Ramos (cell line): ENCODE results near the gene CORO2B.
"Not testable (repeated sequence)": the region's sequence is repeated elsewhere in the genome, so short reads cannot be mapped to it uniquely, and the experiment has no call there.

Experiments used
- in situ Hi-C: fragments of 300-500 bp; cut with MboI; formaldehyde crosslinking; loops from one replicate; pipeline ENCODE4 v1.14.3; 2022; ENCODE audit warnings: low sequenced_read_pairs; ENCODE audit not compliant: unreplicated experiment

Gene CORO2B

DNA sequence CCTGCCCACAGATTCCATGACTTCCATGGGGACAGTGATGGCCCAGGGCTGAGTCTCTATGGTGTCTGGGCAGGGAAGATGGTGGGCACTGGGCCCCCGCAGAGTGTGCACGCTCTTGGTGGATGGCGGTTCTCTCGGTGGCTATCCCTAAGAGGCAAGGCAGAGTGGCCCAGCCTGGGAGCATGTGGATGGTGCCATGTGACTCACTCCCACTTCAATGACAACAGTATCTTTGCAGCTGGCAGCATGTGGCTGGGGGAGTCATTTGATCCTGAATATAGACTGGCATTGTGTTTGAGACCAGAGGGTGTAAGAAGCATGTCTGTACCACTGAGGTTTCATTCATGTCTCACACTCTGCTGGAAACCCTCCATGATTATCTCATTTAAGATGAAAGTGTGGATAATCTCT lies 101.2 kb downstream of the CORO2B start:
- in situ Hi-C loops: loop anchor here (10.0 kb wide), 1 partner anchor 195 kb away; no protein-coding TSS in a partner anchor

DNA sequence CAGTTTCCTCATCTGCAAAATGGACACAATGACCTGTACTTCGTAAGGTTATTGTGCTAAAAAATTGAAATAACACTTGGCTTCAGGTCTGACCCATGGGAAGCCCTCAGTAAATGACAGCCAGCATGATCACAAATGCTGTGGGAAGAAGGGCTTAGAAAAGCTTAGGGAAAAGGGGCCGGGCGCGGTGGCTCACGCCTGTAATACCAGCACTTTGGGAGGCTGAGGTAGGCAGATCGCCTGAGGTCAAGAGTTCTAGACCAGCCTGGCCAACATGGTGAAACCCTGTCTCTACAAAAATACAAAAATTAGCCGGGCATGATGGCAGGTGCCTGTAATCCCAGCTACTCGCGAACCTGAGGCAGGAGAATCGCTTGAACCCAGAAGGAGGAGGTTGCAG lies 102.0 kb downstream of the CORO2B start:
- in situ Hi-C loops: not testable (repeated sequence)

DNA sequence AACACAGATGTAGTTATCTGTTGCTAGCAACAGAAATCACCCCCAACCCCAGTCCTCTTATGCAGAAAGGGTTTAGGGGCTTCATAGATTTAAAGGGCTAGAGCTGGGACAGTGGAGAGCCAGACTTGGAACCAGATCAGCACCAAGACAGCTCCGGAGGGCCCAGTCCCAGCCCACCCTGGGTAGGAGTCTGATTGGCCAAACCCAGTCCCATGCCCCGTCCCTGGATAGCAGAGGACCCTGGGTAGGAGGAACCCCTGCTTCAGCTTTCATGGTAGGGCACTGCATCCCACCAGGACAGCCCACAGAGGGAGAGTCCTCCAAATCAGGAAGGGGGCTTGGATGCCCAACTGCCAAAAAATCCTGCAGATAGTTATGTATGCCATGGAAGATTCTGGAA lies 103.0 kb downstream of the CORO2B start:
- in situ Hi-C loops: no loop called here

DNA sequence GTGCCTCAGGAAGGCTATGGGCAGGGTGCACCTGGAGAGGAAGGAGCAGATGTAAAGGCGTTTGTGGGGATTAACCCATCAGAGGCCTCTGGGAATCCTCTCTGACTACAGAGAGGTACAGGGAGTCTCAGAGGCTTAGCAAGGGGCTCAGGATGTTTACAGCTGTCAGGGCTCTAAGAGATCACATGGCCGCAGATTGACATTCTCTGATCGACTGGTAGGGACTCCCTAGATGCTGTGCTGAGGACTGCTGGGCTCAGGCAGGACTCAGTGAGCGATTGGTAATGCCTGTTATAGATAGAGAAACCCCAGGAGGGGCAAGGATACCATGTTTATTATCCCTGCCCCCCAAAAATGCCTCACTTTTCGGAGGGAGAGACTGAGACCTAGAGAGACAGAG lies 103.5 kb downstream of the CORO2B start:
- in situ Hi-C loops: no loop called here

DNA sequence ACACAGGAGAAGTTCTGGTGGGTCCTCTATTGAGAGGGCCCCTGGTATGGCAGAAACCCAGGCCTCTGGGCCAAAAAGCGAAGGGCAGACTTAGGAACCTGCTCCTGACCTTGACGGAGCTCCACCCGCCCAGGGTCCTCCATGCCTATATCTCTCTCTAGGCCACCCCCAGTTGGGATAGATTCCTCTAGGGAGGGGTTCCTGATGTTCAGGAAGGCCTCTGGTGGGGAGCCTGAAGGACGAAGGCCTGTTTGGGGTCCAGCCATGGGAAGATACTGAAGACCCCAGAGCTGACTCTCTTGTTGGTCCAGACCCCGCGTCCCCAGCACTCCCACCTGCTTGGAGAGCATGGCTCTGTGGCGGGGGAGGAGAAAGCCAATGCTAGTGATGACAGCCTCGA lies 104.2 kb downstream of the CORO2B start:
- in situ Hi-C loops: no loop called here

DNA sequence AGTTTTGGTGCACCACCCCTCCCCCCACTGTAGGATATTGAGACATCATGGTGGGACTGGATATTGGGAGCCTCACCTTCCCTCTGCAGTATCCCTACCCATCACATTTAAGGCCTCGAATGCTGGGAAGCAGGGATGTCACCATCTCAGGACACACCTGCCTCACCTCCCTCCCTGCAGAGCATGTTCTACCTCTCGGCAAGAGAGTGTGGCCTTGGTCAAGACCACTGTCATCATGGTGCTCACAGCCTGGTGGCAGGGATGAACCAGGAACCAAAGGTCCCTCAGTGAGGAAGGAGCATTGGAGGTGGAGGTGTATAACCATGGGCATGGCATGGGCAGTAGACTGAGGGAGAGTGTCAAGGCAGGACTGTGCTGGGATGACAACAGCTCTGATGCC lies 104.8 kb downstream of the CORO2B start:
- in situ Hi-C loops: no loop called here

DNA sequence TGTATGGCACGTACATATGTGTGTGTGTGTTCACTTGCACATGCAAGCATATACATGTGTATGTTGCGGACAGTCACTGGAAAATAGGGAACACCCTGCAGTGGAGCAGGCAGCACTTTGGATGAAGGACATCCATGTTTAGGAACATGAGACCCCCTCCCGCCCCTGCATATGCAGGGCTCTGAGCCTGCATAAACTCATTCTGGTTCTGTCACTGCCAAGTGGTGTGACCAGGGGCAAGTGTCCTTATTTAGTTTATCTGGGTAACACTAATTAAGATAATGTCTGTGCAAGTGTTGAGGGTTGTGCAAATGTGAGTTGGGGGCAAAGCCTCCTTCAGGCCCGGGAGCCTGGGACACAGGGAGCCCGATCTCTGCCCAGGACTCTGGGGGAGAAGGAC lies 105.7 kb downstream of the CORO2B start:
- in situ Hi-C loops: no loop called here

DNA sequence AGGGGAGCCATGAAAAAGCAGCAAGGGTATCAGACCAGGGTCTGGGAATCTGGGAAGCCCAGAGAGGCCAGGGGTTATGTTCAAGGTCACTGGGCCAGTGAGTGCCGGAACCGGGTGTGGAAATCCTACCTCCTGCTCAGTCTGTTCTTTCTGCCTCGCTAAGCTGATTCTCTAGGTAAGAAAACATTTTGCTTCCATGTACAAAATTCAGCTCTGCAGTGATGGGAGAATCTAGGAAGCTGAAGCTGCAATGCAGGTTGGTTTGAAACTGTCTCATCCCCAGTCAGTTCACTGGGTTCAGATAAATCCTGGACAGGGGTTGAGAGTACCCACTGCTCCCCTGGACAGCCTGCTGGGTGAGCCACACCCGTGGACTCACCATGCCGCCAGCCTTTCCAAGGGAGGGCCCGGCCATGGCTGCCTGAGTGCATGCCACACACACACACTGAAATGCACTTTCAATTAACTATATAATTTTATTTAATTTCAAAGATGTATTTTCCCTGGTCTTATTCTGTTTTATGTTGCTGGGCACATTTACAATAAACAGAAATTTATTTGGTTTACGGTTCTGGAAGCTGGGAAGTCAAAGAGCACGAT lies 108.4 kb downstream of the CORO2B start:
- in situ Hi-C loops: no loop called here

DNA sequence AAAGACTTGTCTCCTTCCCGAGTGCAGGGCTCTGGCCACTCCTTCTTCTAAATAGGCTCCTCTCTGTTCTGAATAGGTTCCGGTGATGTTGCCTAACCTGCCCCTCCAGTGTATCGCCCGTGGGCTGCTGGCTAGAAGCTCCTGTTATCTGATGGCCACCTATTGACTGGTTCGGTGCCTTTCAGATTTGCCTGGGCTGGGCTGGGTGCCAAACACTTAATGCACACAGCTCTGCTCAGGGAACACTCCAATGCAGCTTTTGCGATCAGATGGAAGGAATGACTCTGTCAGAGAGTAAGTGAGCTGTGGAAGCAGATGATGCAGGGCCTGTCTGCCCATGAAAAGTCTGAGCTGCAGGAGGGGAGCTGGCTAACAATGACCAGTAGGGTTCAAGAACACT lies 112.9 kb downstream of the CORO2B start:
- in situ Hi-C loops: no loop called here

DNA sequence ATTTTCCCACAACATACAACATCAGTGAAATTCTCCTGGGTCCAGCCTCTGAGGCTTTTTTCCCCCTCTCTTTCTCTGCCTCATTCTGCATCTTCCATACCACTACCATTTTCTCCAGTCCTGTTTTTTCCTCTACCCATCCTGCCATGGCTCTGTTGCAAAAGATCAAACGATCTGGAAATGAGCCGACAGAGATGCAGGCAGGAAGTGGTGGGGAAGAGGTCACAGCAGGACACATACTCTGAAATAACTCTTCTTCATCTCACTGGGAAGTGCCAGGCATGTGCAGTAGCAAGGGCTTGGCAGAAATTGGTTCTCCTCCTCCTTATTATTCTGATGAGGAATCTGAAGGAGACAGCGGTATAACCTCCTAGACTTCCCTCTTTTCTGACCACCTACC lies 114.3 kb downstream of the CORO2B start:
- in situ Hi-C loops: no loop called here

DNA sequence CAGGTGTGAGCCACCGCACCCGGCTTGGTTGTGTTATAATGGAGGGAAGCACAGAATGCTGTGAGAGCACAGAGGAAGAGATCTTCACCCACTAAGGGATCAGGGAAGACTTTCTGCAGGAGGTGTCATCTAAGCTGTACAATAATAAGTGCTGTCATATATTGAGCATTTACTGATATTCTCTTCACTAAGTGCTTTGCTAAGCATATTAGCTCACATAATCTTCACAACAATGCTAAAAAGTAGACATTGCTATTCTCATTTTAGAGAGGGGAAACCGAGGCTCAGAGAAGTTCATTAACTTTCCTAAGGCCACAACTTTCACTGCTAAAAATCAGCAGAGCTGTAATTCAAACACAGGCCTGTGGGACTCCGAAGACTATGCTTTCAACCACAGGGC lies 115.3 kb downstream of the CORO2B start:
- in situ Hi-C loops: no loop called here

DNA sequence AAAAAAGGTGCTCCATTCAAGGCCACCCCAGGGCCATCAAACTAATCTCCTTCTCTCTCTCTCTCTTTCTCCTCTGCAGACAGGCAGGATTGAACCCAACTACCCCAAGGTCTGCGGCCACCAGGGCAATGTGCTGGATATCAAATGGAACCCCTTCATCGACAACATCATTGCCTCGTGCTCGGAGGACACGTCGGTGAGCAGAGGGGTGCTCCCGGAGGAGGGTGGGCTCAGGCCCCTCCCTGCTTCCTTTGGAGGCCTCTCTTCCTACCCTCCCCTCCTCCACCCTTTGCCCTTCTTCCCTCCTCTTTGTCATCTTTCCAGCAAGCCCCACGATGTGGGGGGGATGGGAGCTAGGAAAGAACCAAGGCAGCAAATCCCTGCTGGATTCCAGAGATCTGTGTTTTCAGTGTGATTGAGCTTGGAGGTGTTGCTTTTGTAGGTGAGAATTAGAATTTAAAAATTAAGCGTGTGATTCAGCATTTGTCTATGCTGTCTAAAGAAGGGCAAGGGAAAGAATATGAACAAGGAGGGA lies 116.3 kb downstream of the CORO2B start:
- in situ Hi-C loops: no loop called here

DNA sequence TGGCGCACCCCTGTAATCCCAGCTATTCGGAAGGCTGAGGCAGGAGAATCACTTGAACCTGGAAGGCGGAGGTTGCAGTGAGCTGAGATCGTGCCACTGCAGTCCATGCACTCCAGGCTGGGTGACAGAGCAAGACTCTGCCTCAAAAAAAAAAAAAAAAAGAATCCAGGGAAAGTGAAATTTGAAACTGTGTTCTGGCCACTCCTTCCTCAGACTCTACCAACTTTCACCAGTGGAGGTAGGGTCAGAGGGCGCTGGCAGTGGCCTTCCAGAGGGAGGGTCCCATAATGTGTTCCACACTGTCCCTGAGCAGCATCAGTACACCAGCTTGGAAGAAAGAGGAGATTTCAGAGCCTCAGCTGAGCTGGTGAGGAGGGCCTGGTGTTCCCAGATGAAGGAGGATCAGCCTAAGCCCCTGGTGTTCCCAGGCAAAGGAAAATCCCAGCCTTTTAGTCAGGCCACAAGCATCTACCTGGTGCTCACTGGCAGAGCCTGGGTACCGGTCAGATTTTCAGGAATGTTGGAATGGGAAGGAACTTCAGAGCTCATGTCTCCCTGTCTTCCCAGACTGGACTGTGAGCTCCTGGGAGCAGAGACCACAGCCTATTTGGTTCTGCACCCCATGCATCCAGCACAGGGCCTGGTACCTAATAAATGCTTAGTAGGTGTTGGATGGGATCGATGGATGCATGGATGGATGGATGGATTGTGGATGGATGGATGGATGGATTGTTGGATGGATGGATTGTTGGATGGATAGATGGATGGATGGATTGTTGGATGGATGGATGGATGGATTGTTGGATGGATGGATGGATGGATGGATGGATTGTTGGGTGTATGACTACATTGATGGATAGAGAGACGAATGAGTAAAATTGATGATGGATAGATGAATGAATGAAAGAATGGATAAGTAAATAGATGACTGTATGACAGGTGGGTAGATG lies 117.9 kb downstream of the CORO2B start:
- in situ Hi-C loops: no loop called here

DNA sequence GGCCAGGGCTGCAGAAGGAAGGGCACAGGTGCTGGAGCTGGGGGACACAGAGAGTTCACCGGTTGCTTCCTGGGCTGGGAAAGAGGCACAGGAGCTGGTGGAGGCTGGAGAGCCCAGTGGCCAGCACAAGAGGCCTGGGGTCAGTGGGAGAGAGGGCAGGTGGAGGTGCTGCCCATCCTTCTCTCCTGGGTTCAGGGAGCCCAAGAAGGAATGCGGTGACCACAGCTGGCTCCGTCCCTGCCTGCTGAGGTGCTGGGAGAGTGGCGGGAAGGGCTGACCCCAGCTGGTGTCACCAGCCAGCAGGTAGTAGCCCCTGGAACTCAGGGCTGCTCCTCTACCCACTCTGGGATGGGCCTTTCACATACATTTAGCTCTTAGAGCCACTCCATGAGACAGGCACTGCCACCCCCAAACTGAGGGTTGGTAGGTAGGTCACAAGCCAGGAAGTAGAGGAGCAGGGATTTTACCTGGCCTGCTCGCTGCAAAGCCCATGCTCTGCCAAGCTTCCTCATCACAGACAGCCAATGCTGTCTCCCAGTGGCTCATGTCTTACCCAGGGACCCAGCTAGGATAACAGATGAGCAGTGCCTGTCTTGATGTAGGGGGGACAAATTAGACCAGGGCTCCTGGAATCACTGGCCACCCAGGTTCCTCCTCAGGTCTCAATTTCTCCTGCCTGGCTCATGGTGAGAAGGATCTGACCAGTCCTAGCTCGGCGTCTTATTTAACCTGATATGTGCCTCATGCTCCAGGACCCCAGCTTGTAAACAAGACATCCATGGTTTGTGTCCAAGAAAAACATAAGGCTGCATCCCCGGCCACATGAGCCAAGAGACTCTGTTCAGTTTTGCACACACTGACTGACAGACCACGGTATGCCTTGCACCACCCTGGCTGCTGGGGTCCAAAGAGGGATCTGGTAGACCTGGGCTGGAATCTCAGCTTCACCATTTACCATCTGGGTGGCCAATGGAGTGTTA lies 119.2 kb downstream of the CORO2B start:
- in situ Hi-C loops: no loop called here

DNA sequence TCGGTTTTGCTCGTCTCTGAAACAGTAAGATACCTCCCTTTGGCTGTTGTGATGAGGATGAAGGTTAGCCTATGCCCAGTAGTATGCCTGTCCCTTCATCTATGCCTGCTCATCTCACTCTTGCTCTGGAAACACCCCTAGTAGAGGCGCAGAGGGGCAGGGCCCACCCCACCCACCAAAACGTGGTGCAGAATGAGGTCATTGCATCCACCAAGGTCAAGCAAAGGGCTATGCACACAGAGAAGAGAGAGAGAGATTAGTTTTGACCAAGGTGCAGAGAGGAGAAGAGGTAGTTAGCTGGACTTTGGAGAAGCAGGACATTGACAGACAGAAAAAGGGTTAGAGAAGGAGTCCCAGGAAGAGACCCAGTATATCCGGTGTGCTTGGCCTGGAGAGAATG lies 119.9 kb downstream of the CORO2B start:
- in situ Hi-C loops: no loop called here

DNA sequence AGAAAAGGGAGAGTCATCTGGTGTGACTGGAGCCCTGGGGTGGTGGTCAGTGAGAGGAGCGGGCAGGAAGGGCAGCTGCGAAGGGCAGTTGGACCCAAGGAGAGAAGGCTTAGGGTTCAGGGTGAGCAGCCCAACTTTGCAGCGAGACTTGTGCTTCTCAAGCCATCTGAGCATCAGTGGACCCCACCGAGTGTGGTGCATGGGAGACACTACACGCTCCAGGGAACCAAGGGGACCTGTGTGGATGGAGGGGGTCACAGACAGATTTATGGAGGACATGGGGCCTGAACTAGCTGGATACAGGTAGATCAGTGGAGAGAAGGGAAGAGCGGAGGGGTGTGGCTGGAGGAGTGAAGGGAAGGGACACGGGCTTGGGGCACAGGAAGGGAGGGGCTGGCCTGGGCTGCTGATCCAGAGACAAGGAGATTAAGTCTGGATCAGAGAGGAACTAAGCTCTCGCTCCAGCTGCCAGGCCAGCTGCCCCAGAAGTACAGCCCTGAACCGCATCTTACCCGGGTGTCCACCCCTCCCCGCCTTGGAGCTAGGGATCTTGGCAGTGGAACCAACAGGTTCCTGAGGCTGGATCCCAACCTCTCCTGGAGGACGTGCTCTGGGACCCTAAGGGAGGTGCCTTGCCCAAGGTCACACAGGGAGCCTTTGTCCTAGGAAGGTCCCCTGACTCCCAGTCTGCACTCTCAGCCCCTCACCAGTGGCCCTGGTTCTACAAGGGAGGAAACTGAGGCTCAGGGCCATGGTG lies 120.5 kb downstream of the CORO2B start:
- in situ Hi-C loops: no loop called here

DNA sequence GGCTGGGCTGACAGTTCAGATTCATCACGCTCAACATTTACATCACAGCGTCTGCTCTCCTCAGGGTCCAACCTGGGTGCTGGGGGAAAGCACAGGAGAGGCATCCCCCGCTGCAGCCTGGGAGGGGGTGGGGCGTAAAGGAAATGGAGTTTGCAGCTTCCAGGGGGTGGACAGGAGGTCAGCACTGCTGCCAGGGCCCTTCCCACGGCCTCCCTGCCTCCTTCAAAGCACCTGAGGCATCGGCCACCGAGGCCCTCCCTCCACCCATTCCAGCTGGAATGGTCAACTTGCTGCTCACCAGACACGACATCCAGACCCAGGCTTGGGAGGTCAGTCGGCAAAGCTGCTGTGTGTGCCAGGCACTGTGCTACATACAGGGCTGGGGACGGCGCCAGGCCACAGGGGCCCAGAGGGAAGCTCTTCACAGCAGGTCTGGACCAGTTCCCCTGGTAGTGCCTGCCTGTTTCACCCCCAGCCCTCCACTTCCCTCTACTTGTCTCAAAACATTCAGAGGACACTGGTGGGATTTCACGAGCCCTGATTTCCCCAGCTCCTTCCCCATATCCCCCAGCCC lies 121.2 kb downstream of the CORO2B start:
- in situ Hi-C loops: no loop called here

DNA sequence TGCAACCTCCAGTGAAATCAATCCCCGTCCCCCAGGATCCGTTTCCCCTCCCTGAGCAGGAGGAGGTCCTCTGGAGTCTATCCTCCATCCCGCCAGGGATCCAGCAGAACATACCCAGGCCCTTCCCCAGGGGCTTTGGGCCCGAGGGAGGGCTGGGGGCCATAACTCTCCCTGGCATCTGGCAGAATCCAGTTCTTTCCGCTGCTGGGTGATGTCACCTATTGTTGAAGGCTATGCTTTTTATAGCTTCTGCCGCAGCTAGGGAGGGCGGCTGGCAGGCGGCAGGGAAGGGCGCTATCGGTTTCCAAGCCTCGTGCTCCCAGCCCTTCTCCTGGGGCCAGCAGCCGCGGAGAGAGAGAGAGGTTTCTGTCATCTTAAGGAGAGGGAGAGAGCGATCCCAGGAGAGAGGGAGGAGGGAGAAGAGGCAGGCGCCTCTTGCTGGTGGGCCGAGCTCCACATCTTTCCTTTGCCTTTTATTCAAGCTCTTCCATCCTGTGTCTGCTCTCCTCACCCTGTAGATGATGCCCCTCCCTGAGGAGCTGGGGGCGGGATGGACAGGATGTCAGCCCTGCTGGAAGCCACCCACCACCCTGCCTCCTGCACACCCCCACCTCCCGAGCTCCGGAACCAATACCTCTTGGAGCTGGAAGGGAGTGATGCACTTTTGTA lies 121.8 kb downstream of the CORO2B start:
- in situ Hi-C loops: no loop called here

DNA sequence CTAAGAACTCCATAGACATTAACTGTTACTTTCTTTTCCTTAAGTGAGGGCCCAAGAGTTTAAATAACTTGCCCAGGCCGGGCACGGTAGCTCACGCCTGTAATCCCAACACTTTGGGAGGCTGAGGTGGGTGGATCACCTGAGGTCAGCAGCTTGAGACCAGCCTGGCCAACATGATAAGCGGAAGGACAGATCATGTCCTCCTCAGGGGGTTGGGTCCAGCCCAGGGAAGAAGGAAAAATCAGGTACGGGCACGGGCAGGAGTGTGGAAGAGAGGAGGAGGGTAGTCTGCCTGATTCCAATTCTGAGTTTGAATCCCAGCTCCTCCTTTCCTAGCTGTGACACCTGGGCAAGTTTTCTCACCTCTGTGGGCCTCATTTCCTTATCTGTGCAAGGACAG lies 123.1 kb downstream of the CORO2B start:
- in situ Hi-C loops: no loop called here
